Gastroesophageal sphincter (tissue), 4 donors: Measurements from ENCODE around the gene CCDC57. TPM values are rescaled to one million over a fixed set of nuclear protein-coding genes. Genes with fewer than 3 reads are reported as not detected.

ENCODE experiments used
- ATAC-seq: fragments of 150-250 bp; one replicate; pipeline ENCODE4 v1.9.1; 2016; ENCODE audit warnings: mild to moderate bottlenecking, moderate library complexity
- H3K27ac ChIP-seq, 4 donors: fragments of 200-600 bp; sonication (generic) in 3 of 4; 1 replicate in 3 of 4; 2 replicates in 1 of 4; pipeline ENCODE4 v1.5.1; 2016 to 2019
- H3K27me3 ChIP-seq: fragments of 200-600 bp; sonication (generic); one replicate; pipeline ENCODE4 v1.5.1; 2019
- H3K36me3 ChIP-seq, 2 donors: fragments of 200-600 bp; sonication (generic); one replicate each; pipeline ENCODE4 v1.5.1; 2019; ENCODE audit warnings: control low read depth in 1 of 2
- H3K4me1 ChIP-seq, 3 donors: fragments of 200-600 bp; sonication (generic); 1 replicate in 2 of 3; 2 replicates in 1 of 3; pipeline ENCODE4 v1.5.1; 2016 to 2019; ENCODE audit warnings: control low read depth in 2 of 3
- H3K4me3 ChIP-seq, 2 donors: fragments of 200-600 bp; sonication (generic); one replicate each; pipeline ENCODE4 v1.5.1; 2019; ENCODE audit warnings: mild to moderate bottlenecking in 1 of 2, moderate library complexity in 1 of 2
- H3K9me3 ChIP-seq, 3 donors: fragments of 200-600 bp; sonication (generic); one replicate each; pipeline ENCODE4 v1.5.1; 2017 to 2019; ENCODE audit warnings: control low read depth in 2 of 3
- CTCF ChIP-seq, 4 experiments: fragments of 200-600 bp in 2 of 4; fragments of 450-650 bp in 2 of 4; sonication (generic) in 1 of 4; IDR thresholded peaks; one replicate each; pipeline ENCODE4 v1.5.1; 2017 to 2019; ENCODE audit warnings: antibody characterized with exemption in 4 of 4, mild to moderate bottlenecking in 2 of 4, moderate library complexity in 2 of 4
- EP300 ChIP-seq: sonication (generic); formaldehyde crosslinking; IDR thresholded peaks from one replicate; pipeline ENCODE4 v1.6.1; 2017; ENCODE audit warnings: antibody characterized with exemption, mild to moderate bottlenecking
- POLR2A ChIP-seq, 2 donors: fragments of 450-650 bp; IDR thresholded peaks; one replicate each; pipeline ENCODE4 v1.6.1; 2017; ENCODE audit warnings: antibody characterized with exemption in 2 of 2, mild to moderate bottlenecking in 2 of 2, moderate library complexity in 1 of 2
- POLR2AphosphoS5 ChIP-seq: sonication (generic); formaldehyde crosslinking; IDR thresholded peaks from one replicate; pipeline ENCODE4 v1.6.1; 2017; ENCODE audit warnings: antibody characterized with exemption
- WGBS, 2 donors: methylation state at CpG; one replicate each; pipeline ENCODE4 v1.1.5; 2018; ENCODE audit warnings: low coverage in 1 of 2; 5-methylcytosine and 5-hydroxymethylcytosine counted together
- total RNA-seq, 4 donors: library from RNA; depleted of rRNA; stranded (reverse); fragments of >200 nt; gene quantifications; one replicate each; pipeline ENCODE4 v1.1.0, GENCODE V29; 2016

CCDC57 gene
- total RNA-seq, 4 donors from 2014 or later: 6.5 to 28.2 (median 16.2) TPM

GRCh38 chr17:82053130-82053529 lies 159.5 kb downstream of the CCDC57 start:
- WGBS, 2 donors: no CpG with 5 or more reads among the region's 19 CpGs
- Histone ChIP-seq H3K27ac (no peak overlapping the region), H3K4me3 (peak overlapping the region in 1 of 2 donors; percentile 84)

GRCh38 chr17:82052638-82053059 lies 160.0 kb downstream of the CCDC57 start:
- Histone ChIP-seq H3K4me3 (peak overlapping the region; percentile 71 to 84), H3K9me3 (no peaks in the 10 kb centered on the region), H3K27me3 (no peaks in the 10 kb centered on the region), H3K36me3 (peaks cover 0 to 75% of the 10 kb centered on the region in 2 donors), H3K27ac (peak overlapping the region in 1 of 4 donors; percentile 81), H3K4me1 (peaks cover 0 to 54% (median 26%) of the 10 kb centered on the region in 3 donors)
- ATAC-seq: no peak
- 0 to 65% methylated on average over 1 to 4 of the region's 19 CpGs for WGBS, 2 donors
- TF ChIP-seq CTCF (IDR thresholded peaks at IDR 0.05) (no peak), EP300 (no peak), POLR2AphosphoS5 (no peak), POLR2A (IDR thresholded peaks at IDR 0.05) (no peak)

More at GRCh38 chr17:82053130-82053529, 159.5 kb downstream of the CCDC57 start:
- peaks cover 0 to 54% (median 26%) of the 10 kb centered on the region in 3 donors for H3K4me1 ChIP-seq
- H3K9me3 ChIP-seq: no peaks in the 10 kb centered on the region
- TF ChIP-seq EP300: no peak
- TF ChIP-seq CTCF (IDR thresholded peaks at IDR 0.05): no peak
- no peak for TF ChIP-seq POLR2A (IDR thresholded peaks at IDR 0.05)
- TF ChIP-seq POLR2AphosphoS5: no peak
- ATAC-seq: no peak
- H3K36me3 ChIP-seq: peaks cover 0 to 75% of the 10 kb centered on the region in 2 donors
- no peaks in the 10 kb centered on the region for H3K27me3 ChIP-seq

- H3K27ac ChIP-seq: peak within 1 kb of the TSS in 3 of 4 donors; percentile 75 to 83 (median 81)
- peak; percentile 82 for ATAC-seq
- peak; percentile 54 for TF ChIP-seq POLR2AphosphoS5
- TF ChIP-seq CTCF (IDR thresholded peaks at IDR 0.05): no peak
- peak; percentile 35 to 36 for TF ChIP-seq POLR2A (IDR thresholded peaks at IDR 0.05)
- TF ChIP-seq EP300: no peak
- no peaks in the 10 kb centered on the region for H3K27me3 ChIP-seq
- peak within 1 kb of the TSS; percentile 71 to 84 for H3K4me3 ChIP-seq
- no CpG with 5 or more reads among the region's 94 CpGs for WGBS, 2 donors
- H3K36me3 ChIP-seq: peaks cover 0 to 75% of the 10 kb centered on the region in 2 donors
- no peaks in the 10 kb centered on the region for H3K9me3 ChIP-seq
- H3K4me1 ChIP-seq: peaks cover 0 to 54% (median 26%) of the 10 kb centered on the region in 3 donors
These were observed 160.6 kb downstream of the CCDC57 start, which contains the start of the genes GPS1 and RFNG for GRCh38 chr17:82051776-82052637. Gene GPS1 (plus strand): TSS chr17:82051898. CDS start chr17:82051932, 34 bp downstream. Gene RFNG (minus strand): TSS chr17:82051811. CDS start chr17:82051766, 45 bp downstream.

Other genes with a start within 250 kb of the CCDC57 start
- gene ASPSCR1, start 235.2 kb downstream of the CCDC57 start, total RNA-seq: 10 to 100 TPM; 11.7 to 24.4 (median 18.6) TPM
- 100 to 1,000 TPM in 1 of 4 donors, 10 to 100 TPM in 3; 65.3 to 110 (median 78.8) TPM for gene CENPX, start 190.0 kb downstream of the CCDC57 start, total RNA-seq
- gene LRRC45, start 189.5 kb downstream of the CCDC57 start, total RNA-seq: 10 to 100 TPM in 2 of 4 donors, 1 to 10 TPM in 2; 4.4 to 16.3 (median 12.4) TPM
- 1 to 10 TPM in 1 of 4 donors, under 1 TPM in 2, not detected in 1; 0.50 to 6.9 (median 0.54) TPM for gene RAC3, start 181.2 kb downstream of the CCDC57 start, total RNA-seq
- 100 to 1,000 TPM in 2 of 4 donors, 10 to 100 TPM in 2; 70.7 to 140 (median 108) TPM for gene DCXR, start 175.1 kb downstream of the CCDC57 start, total RNA-seq
- 10 to 100 TPM; 28.8 to 48.2 (median 34.3) TPM for gene RFNG, start 161.0 kb downstream of the CCDC57 start, total RNA-seq
- gene GPS1, start 160.9 kb downstream of the CCDC57 start, total RNA-seq: 100 to 1,000 TPM in 1 of 4 donors, 10 to 100 TPM in 3; 69.3 to 103 (median 77.2) TPM
- gene DUS1L, start 147.0 kb downstream of the CCDC57 start, total RNA-seq: 10 to 100 TPM; 35.8 to 62.8 (median 52.9) TPM
- gene FASN, start 114.6 kb downstream of the CCDC57 start, total RNA-seq: 10 to 100 TPM; 22.6 to 52.8 (median 48.3) TPM
- 10 to 100 TPM; 11.2 to 38.5 (median 22.1) TPM for gene SLC16A3, start 16.2 kb upstream of the CCDC57 start, total RNA-seq
- gene CSNK1D, start 60.9 kb upstream of the CCDC57 start, total RNA-seq: 10 to 100 TPM; 23.4 to 92.1 (median 72.4) TPM
- gene CD7, start 104.8 kb upstream of the CCDC57 start, total RNA-seq: 1 to 10 TPM in 1 of 4 donors, under 1 TPM in 2, not detected in 1; 0.58 to 1.7 (median 0.94) TPM
- gene SECTM1, start 120.9 kb upstream of the CCDC57 start, total RNA-seq: 10 to 100 TPM in 3 of 4 donors, 1 to 10 TPM in 1; 6.1 to 22.3 (median 17.6) TPM
- gene TEX19, start 146.4 kb upstream of the CCDC57 start, total RNA-seq: not detected
- not detected for gene UTS2R, start 158.9 kb upstream of the CCDC57 start, total RNA-seq
- gene HEXD, start 205.5 kb upstream of the CCDC57 start, total RNA-seq: 10 to 100 TPM; 13.9 to 31.9 (median 19.1) TPM
- gene OGFOD3, start 205.7 kb upstream of the CCDC57 start, total RNA-seq: 10 to 100 TPM; 26.4 to 39.5 (median 28.8) TPM
- gene CYBC1, start 237.9 kb upstream of the CCDC57 start, total RNA-seq: 10 to 100 TPM; 53.8 to 78.5 (median 59.4) TPM
- 10 to 100 TPM; 30.4 to 78.1 (median 44.9) TPM for gene NARF, start 245.9 kb upstream of the CCDC57 start, total RNA-seq